ENCODE data around the gene ZNF506.
"Not testable (repeated sequence)": the region's sequence is repeated elsewhere in the genome, so short reads cannot be mapped to it uniquely, and the experiment has no call there.

The ZNF506 gene

DNA sequence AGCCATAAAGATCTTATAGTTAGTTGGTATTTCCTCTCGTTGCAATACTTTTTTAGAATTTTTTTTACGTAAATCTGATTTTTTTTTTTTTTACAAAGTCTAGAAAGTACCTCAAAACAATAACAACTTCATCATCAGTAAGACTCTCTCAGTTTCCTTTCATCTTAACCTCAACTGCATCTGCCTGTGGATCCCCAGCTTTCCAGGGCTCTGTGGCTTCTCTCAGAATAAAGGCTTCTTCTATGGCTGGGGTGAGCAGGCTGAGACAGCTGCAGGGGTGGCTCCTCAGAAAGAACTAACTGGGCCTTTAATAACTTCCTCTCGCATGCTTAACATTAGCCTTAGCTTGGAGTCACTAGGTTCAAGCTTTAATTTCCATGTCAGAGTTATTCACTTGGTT lies 4.2 kb downstream of the ZNF506 start:
- DNase-seq (ENCODE audit: low read depth), result no peak
- H3K4me3 ChIP-seq (ENCODE audit: low read depth, low read length), result no peak overlapping the region
- TF ChIP-seq, protein P1, sequence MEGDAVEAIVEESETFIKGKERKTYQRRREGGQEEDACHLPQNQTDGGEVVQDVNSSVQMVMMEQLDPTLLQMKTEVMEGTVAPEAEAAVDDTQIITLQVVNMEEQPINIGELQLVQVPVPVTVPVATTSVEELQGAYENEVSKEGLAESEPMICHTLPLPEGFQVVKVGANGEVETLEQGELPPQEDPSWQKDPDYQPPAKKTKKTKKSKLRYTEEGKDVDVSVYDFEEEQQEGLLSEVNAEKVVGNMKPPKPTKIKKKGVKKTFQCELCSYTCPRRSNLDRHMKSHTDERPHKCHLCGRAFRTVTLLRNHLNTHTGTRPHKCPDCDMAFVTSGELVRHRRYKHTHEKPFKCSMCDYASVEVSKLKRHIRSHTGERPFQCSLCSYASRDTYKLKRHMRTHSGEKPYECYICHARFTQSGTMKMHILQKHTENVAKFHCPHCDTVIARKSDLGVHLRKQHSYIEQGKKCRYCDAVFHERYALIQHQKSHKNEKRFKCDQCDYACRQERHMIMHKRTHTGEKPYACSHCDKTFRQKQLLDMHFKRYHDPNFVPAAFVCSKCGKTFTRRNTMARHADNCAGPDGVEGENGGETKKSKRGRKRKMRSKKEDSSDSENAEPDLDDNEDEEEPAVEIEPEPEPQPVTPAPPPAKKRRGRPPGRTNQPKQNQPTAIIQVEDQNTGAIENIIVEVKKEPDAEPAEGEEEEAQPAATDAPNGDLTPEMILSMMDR (IDR thresholded peaks at IDR 0.05; ENCODE audit: control insufficient read depth, extremely low read depth, insufficient read depth), result no peak

DNA sequence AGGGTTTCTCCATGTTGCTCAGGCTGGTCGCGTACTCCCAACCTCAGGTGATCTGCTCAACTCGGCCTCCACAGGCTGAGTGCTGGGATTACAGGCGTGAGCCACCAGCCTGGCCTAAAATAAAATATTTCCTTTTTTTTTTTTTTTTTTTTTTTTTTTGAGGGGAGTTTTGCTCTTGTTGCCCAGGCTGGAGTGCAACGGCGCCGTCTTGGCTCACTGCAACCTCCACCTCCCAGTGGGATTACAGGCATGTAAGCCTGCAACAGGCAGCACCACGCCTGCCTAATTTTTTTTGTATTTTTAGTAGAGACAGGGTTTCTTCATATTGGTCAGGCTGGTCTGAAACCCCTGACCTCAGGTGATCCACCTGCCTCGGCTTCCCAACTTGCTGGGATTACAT lies 4.9 kb downstream of the ZNF506 start:
- DNase-seq (ENCODE audit: low read depth), result no peak
- TF ChIP-seq, protein P1 (IDR thresholded peaks at IDR 0.05; ENCODE audit: control insufficient read depth, extremely low read depth, insufficient read depth), result no peak
- H3K4me3 ChIP-seq (ENCODE audit: low read depth, low read length), result no peak overlapping the region

DNA sequence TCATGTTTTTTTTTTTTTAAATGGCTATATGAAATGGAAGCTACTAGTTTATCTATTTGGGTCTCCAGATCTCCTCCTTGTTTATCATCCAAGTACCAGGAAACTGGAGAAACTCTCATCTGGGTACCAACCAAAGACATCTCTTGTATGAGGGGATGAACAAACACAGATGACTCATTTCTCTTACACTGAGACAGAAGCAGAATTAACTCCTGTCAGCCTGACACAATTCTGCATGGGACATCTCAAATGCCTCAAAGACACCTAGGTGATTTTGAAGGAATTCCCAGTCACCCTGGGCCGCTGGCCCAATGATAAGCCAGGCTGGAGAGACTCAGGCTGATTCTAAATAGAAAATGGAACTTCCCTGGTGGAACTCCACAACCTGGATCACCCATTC lies 9.6 kb downstream of the ZNF506 start:
- not testable (repeated sequence) for H3K4me3 ChIP-seq (ENCODE audit: low read depth, low read length); DNase-seq (ENCODE audit: low read depth)

DNA sequence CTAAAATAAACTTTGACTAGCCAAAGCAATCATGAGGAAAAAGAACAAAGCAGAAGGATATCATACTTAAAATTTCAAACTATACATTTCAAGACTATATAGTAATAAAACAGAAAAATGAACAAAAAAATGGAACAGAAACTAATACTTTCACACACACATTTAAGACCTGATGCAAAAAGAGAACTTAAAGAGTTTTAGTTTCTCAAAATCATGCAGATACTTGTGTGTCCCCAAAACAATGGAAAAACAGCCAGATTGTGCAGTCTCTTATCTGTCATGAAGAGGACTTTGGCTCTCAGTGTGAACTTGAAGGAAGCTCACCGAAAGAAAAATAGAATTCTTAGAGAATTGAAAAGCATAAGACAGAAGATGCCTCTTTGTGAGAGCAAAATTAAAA lies 16.1 kb downstream of the ZNF506 start:
- TF ChIP-seq, protein P1 (IDR thresholded peaks at IDR 0.05; ENCODE audit: control insufficient read depth, extremely low read depth, insufficient read depth), result no peak
- no peak for DNase-seq (ENCODE audit: low read depth)
- no peak overlapping the region for H3K4me3 ChIP-seq (ENCODE audit: low read depth, low read length)

DNA sequence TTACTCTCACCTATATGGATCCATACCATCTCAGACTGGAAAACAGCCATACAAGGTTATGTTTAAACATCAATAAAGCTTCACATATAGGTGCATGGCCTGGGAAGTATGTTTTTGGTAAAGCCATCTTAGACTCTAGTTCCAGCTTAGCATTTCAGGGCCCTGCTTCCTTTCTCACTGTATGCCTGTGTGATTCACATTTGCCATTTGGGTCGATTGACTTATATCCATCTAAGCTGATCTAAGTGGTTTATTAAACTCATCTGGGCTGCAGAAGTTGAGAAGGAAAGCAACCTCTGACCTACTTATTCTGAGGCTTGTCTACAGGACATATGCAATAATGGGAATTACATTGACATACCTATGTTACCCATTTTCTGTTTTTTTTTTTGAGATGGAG lies 33.5 kb downstream of the ZNF506 start:
- no peak overlapping the region for H3K4me3 ChIP-seq (ENCODE audit: low read depth, low read length)
- no peak for DNase-seq (ENCODE audit: low read depth)
- TF ChIP-seq, protein P1 (IDR thresholded peaks at IDR 0.05; ENCODE audit: control insufficient read depth, extremely low read depth, insufficient read depth), result no peak

DNA sequence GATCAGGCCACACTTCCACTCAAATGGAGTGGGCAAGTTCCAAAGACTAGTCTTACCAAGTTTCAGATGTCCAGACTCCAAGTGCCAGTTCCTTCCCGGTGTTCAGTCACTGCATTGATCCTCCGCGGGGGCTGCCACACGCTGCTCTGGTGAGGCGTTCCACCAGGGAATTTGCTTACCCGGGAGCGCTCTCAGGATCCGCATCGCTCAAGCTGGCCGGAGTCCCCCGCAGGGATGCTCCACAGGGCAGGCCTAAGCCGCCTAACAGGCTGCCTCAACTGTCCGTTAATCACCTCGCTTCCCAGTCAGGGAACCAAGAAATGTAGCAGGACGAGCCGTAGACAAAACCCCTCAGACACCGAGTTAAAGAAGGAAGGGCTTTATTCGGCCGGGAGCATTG lies 36.1 kb downstream of the ZNF506 start:
- not testable (repeated sequence) for DNase-seq (ENCODE audit: low read depth); H3K4me3 ChIP-seq (ENCODE audit: low read depth, low read length)

DNA sequence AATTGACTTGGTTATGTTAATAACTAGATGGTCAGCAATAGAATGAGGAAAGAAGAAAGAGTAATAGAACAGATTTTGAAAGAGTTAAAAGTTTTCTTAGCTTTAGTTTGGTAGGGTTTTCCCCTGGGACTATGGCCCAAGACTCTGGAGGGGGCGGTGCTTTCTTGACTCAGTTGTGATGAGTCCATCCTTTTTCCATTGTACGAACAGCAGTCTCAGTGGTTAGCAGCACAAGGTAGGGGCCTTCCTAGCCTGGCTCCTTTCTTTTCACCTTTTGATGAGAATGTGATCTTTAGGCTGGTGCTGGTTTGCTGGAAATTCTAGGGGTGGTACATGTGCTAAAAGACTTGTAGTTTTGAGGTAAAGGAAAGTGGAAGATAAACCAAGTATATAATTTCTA lies 38.8 kb downstream of the ZNF506 start:
- H3K4me3 ChIP-seq (ENCODE audit: low read depth, low read length), result no peak overlapping the region
- DNase-seq (ENCODE audit: low read depth), result no peak
- TF ChIP-seq, protein P1 (IDR thresholded peaks at IDR 0.05; ENCODE audit: control insufficient read depth, extremely low read depth, insufficient read depth), result no peak

DNA sequence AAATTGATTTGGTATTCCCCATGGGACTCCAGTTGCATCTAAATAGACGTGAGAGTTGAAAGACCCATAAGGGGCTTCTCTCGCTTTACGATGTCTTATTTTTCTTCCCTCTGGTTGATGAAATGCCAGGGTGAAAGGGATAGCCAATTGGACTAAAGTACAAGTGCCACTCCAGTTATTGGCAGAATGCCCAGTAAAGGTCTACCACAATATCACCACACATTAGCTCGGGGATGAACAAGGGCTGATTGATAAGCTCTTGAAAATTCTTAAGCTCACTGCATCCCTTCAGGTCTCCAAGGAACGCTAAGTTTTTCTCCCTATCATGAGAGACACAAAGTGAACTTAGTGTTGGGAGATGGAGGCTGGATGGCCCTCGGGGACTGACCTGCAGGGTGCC lies 39.8 kb downstream of the ZNF506 start:
- DNase-seq (ENCODE audit: low read depth); H3K4me3 ChIP-seq (ENCODE audit: low read depth, low read length): not testable (repeated sequence)

DNA sequence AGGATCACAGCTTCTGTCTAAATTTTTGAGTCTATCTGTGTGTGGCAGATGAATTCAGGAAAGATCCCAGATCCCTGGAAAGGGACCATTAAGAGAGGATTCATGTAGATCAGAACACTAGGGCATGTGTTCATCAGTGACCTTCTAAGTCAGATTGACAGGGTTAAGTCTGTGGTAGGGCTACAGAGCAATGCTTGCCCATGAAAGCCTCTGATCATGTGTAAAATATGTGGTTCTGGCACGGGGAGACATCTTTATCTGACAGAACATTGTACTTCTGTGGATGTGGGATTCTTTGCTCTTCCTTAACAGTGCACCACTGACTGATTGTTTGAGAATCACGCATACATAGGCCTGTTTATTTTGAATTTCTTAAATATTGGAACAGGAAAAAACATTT lies 42.9 kb downstream of the ZNF506 start:
- no peak for DNase-seq (ENCODE audit: low read depth)
- TF ChIP-seq, protein P1 (IDR thresholded peaks at IDR 0.05; ENCODE audit: control insufficient read depth, extremely low read depth, insufficient read depth), result no peak
- H3K4me3 ChIP-seq (ENCODE audit: low read depth, low read length), result no peak overlapping the region
